MCF 10A (cell line): Measurements from ENCODE around the gene CCRL2. TPM values are rescaled to one million over a fixed set of nuclear protein-coding genes. Genes with fewer than 3 reads are reported as not detected.
"Not testable (repeated sequence)": the region's sequence is repeated elsewhere in the genome, so short reads cannot be mapped to it uniquely, and the experiment has no call there.

ENCODE experiments used
- BruUV-seq: library from RNA; stranded (reverse); fragments of 400-500 nt; replicated peaks from 2 replicates; lab custom pipeline; 2021; lab: Mats Ljungman, UMichigan
- CTCF ChIA-PET: fragments of 300-600 bp; sonication (Branson Sonifier 250); formaldehyde crosslinking; extraction: SDS; loops from one replicate; lab custom pipeline; 2021; ENCODE audit warnings: antibody characterized with exemption, inconsistent platforms; lab: Yijun Ruan, JAX
- POLR2A ChIA-PET: fragments of 300-600, 350-650 bp; sonication (Branson Sonifier 250); formaldehyde crosslinking; extraction: SDS; loops from one replicate; lab custom pipeline; 2020; ENCODE audit warnings: antibody characterized with exemption, inconsistent platforms; lab: Yijun Ruan, JAX
- DNase-seq: peaks from one replicate; pipeline ENCODE4 v3.0.0-alpha.2; 2018; ENCODE audit not compliant: unreplicated experiment
- H3K27ac Mint-ChIP-seq: one replicate; pipeline ENCODE4 v1.8.0; 2022; ENCODE audit warnings: mild to moderate bottlenecking, low read depth, mixed read lengths; ENCODE audit not compliant: unreplicated experiment
- H3K27me3 Mint-ChIP-seq: one replicate; pipeline ENCODE4 v1.8.0; 2022; ENCODE audit warnings: mixed read lengths; ENCODE audit not compliant: insufficient read depth, unreplicated experiment
- H3K36me3 Mint-ChIP-seq: one replicate; pipeline ENCODE4 v1.8.0; 2022; ENCODE audit warnings: mild to moderate bottlenecking, moderate library complexity, mixed read lengths; ENCODE audit not compliant: insufficient read depth, unreplicated experiment
- H3K4me1 Mint-ChIP-seq: one replicate; pipeline ENCODE4 v1.8.0; 2022; ENCODE audit warnings: mixed read lengths; ENCODE audit not compliant: insufficient read depth, unreplicated experiment
- H3K4me3 Mint-ChIP-seq: one replicate; pipeline ENCODE4 v1.8.0; 2022; ENCODE audit warnings: mild to moderate bottlenecking, moderate library complexity, mixed read lengths; ENCODE audit not compliant: unreplicated experiment
- H3K9me3 Mint-ChIP-seq: one replicate; pipeline ENCODE4 v1.8.0; 2022; ENCODE audit warnings: mixed read lengths; ENCODE audit not compliant: unreplicated experiment
- intact Hi-C: fragments of 100-400 bp; cut with micrococcal nuclease; formaldehyde crosslinking; loops from 2 replicates; pipeline ENCODE4 v1.14.1; 2022
- total RNA-seq: library from RNA; stranded (reverse); gene quantifications from 2 replicates; pipeline ENCODE4 v1.2.3, GENCODE V29; 2022
- TF ChIP-seq, protein P1 (sequence below): fragments of 200-600 bp; IDR thresholded peaks from one replicate; pipeline ENCODE4 v1.8.0; 2022; ENCODE audit warnings: antibody characterized with exemption, mild to moderate bottlenecking; ENCODE audit not compliant: unreplicated experiment

Gene CCRL2
- total RNA-seq, 1 experiment from 2014 or later, result not detected

DNA sequence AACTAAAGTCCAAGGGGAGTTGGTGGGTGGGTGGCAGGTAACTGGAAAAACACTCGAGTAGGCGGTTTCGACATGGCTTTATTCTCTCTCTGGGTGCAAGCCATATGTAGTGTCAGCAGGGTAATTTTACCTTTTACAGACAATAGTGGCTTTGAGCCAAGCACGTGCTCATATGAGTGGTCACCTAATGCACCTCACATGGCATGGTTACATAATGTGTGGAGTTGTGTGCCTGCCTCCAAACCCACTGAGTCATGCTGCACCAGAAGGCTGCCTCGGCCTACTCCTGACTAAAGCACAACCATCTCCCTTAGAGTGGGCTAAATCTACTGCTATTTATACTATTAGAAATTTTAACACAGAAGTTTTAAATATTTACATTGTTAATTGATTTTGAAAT is 16.5 kb downstream of the CCRL2 start:
- peak; percentile 97 for DNase-seq

DNA sequence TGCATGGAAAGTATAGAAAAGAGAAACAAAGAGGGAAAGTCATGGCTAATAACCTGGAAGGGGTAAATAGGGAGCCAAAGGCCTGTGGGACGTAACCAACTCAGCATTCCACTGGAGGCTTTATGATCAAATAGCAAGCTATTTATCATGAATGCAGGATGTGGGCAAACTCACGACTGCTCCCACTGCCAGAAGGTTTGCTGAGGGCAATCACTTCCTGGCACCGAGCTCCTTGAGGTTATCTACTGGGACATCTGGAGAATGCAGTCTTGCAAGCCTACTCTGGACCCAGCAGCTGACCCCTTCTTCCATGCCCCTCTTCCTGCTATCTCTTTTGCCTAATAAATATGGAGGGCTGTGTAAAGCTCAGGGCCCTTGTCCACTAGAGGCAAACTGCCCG is 19.4 kb downstream of the CCRL2 start:
- H3K27ac Mint-ChIP-seq, intact Hi-C loops, H3K9me3 Mint-ChIP-seq, DNase-seq, POLR2A ChIA-PET, CTCF ChIA-PET, H3K36me3 Mint-ChIP-seq, H3K4me3 Mint-ChIP-seq, BruUV-seq, H3K27me3 Mint-ChIP-seq: not testable (repeated sequence)
- peaks cover 29% of the 10 kb centered on the region for H3K4me1 Mint-ChIP-seq

More for the DNA sequence above, 16.5 kb downstream of the CCRL2 start:
- no TSS peak for BruUV-seq
- TF ChIP-seq, protein P1, sequence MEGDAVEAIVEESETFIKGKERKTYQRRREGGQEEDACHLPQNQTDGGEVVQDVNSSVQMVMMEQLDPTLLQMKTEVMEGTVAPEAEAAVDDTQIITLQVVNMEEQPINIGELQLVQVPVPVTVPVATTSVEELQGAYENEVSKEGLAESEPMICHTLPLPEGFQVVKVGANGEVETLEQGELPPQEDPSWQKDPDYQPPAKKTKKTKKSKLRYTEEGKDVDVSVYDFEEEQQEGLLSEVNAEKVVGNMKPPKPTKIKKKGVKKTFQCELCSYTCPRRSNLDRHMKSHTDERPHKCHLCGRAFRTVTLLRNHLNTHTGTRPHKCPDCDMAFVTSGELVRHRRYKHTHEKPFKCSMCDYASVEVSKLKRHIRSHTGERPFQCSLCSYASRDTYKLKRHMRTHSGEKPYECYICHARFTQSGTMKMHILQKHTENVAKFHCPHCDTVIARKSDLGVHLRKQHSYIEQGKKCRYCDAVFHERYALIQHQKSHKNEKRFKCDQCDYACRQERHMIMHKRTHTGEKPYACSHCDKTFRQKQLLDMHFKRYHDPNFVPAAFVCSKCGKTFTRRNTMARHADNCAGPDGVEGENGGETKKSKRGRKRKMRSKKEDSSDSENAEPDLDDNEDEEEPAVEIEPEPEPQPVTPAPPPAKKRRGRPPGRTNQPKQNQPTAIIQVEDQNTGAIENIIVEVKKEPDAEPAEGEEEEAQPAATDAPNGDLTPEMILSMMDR, result no peak
- no peaks in the 10 kb centered on the region for H3K27me3 Mint-ChIP-seq
- H3K9me3 Mint-ChIP-seq, result no peaks in the 10 kb centered on the region
- H3K4me1 Mint-ChIP-seq, result peaks cover 16% of the 10 kb centered on the region
- H3K4me3 Mint-ChIP-seq, result no peak overlapping the region
- intact Hi-C loops, result loop anchor here (2.0 kb wide), 1 partner anchor 45 kb away; no protein-coding TSS in a partner anchor
- no peak overlapping the region for H3K27ac Mint-ChIP-seq
- CTCF ChIA-PET, result interaction anchor here (0.6 kb wide), 1 partner anchor 947 kb away, joined by 3 read pairs; no protein-coding TSS in a partner anchor
- POLR2A ChIA-PET, result interaction anchor here (1.3 to 1.9 kb wide), 2 partner anchors 37 to 45 kb away, joined by 5 read pairs; no protein-coding TSS in a partner anchor
- H3K36me3 Mint-ChIP-seq, result no peaks in the 10 kb centered on the region

DNA sequence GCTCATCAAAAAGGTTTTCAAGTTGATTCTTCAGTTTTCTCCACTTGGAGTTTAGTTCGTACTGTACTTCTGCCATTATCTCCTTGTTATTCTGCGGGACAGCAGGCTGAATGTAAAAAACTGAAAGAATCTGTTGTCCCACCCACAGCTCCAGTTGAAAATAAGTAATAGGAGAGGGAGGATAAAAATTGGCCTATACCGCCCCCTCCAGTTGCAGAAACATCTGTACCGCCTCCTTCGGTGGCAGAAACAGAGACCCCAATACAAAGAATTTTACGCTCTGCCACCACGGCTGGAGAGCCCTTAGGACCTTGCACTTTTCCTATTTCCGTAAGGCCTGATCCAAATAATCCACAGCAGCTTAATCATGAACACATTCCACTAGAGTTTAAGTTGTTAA is 20.3 kb downstream of the CCRL2 start:
- CTCF ChIA-PET, result interaction anchor here (0.6 kb wide), 1 partner anchor 175 kb away, joined by 3 read pairs; no protein-coding TSS in a partner anchor

DNA sequence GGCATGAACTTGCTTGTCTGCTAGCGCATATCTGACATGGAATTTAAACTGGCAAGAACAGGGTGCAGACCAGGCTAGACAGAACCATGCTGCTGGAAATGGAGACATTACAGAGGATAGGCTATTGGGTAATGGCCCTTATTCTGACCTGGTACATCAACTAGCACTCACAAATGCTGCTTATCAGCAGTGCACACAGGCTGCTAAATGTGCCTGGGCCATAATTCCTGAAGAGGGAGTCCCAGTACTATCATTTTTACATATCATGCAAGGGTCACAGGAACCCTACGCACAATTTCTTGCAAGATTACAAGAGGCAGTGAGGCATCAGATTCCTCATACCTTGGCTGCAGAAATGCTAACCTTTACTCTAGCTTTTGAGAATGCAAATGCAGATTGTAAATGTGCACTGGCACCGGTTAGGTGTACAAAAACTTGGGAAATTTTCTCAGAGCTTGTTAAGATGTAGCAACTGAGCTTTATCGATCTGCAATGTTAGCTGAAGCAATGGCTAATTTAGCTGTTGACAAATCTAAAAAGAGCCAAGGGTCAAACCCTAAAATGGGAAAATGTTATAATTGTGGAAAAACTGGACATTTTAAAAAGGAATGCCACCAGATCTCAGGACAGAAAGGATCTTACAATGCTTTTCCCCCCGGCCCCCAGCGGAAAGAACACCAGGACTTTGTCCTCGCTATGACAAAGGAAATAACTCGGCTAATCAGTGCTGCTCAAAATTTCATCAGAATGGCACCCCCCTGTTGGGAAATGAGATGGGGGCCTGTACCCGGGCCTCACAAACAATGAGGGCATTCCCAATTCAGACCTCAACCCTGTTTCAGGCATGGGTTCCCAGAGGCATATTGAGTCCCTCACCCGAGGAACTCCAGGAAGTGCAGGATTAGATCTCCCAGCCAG is 21.1 kb downstream of the CCRL2 start:
- ChIA-PET POLR2A (no interaction called here), CTCF (interaction anchor here (0.6 to 1.4 kb wide), 3 partner anchors 50 to 490 kb away, joined by 3 read pairs; no protein-coding TSS in a partner anchor)
- no peak for DNase-seq
- H3K36me3 Mint-ChIP-seq, result no peaks in the 10 kb centered on the region
- H3K4me3 Mint-ChIP-seq, result no peak overlapping the region
- no peak overlapping the region for H3K27ac Mint-ChIP-seq
- intact Hi-C loops, result no loop called here
- H3K4me1 Mint-ChIP-seq, result peaks cover 19% of the 10 kb centered on the region
- no peaks in the 10 kb centered on the region for H3K27me3 Mint-ChIP-seq
- no TSS peak for BruUV-seq
- TF ChIP-seq, protein P1, result no peak
- H3K9me3 Mint-ChIP-seq, result peaks cover 9% of the 10 kb centered on the region

More for the DNA sequence above, 20.3 kb downstream of the CCRL2 start:
- H3K27ac Mint-ChIP-seq, H3K27me3 Mint-ChIP-seq, H3K4me3 Mint-ChIP-seq, intact Hi-C loops, BruUV-seq, DNase-seq, H3K9me3 Mint-ChIP-seq, H3K36me3 Mint-ChIP-seq, POLR2A ChIA-PET: not testable (repeated sequence)
- H3K4me1 Mint-ChIP-seq, result peaks cover 27% of the 10 kb centered on the region

DNA sequence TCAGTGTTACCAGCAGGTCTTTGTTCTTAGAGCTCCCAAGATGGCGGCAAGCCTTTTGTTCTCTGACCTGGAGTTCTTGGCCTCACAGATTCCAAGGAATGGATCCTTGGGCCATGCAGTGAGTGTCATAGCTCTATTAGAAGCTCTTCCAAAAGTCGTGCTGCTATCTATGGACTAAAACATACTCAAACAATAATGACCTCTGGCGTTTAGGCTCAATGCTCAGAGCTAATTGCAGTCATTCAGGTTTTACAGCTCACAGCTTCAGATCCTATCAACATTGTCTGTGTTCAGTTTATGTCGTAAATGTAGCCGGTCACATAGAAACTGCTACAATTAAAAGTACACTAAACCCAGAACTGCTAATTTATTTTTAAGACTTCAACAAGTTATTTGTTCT is 22.2 kb downstream of the CCRL2 start:
- DNase-seq, result no peak
- H3K4me1 Mint-ChIP-seq, result peaks cover 13% of the 10 kb centered on the region

More for the DNA sequence above, 22.2 kb downstream of the CCRL2 start:
- ChIA-PET CTCF (interaction anchor here (1.0 to 1.4 kb wide), 4 partner anchors 10 to 491 kb away, joined by 3 to 7 read pairs (median 3); no protein-coding TSS in a partner anchor), POLR2A (interaction anchor here (0.6 to 1.6 kb wide), 2 partner anchors 14 to 43 kb away, joined by 3 to 7 read pairs; no protein-coding TSS in a partner anchor)
- Mint-ChIP-seq H3K27me3 (no peaks in the 10 kb centered on the region), H3K9me3 (peaks cover 9% of the 10 kb centered on the region), H3K36me3 (no peaks in the 10 kb centered on the region), H3K27ac (peak overlapping the region; percentile 40), H3K4me3 (no peak overlapping the region)
- TF ChIP-seq, protein P1, result no peak
- intact Hi-C loops, result no loop called here
- TSS peak; percentile 62 for BruUV-seq
